Measurements from ENCODE around the gene RAPGEF1. TPM values are rescaled to one million over a fixed set of nuclear protein-coding genes. Genes with fewer than 3 reads are reported as not detected.

RAPGEF1 gene
- total RNA-seq, 1 donor from 2014 or later, result 94.3 TPM

DNA sequence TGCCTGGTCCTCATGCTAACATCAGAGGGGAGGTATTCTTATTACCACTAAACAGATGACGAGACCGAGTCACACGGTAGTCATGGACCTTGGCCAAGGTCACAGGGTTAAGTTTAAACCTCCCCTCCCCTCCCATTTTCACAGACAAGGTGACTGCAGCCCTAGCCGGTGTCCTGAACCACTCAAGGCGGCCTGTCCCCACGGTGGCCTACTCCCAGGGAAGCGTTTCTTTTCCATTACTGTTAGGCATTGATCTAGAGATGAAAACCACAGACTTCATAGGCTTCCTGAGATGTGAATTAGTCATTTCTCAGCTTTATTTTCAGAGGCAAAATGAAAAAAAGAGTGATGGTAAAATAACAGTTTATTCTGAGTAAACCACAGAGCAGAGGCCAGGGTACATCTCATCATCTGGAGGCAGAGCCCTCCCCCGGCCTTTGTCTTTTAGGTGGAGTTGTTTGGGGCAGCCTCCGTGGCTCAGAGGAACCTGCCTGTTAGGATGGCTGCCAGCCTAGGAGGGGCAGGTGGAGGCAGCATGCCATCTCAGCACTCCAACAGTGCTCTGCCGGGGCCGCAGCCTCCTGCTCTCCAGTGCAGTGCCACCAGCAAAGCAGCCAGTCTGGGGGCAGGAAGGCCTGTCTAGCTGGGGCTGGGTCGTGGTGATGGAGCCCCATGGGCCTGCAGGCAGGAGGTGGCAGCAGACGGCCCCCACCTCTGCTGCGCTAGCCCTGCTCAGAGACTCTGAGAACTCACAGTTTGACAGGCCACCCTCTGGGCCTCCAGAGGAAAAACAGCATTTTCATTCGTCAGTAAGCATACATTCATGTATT lies 71.2 kb downstream of the RAPGEF1 start:
- DNase-seq (ENCODE audit: extremely low spot score, unreplicated experiment), result no peak
- Mint-ChIP-seq H3K4me3 (ENCODE audit: unreplicated experiment) (no peak overlapping the region), H3K27me3 (ENCODE audit: unreplicated experiment) (no peaks in the 10 kb centered on the region), H3K36me3 (ENCODE audit: unreplicated experiment) (peaks cover 5% of the 10 kb centered on the region), H3K9me3 (ENCODE audit: unreplicated experiment) (peaks cover 3% of the 10 kb centered on the region), H3K27ac (ENCODE audit: unreplicated experiment) (peak overlapping the region; percentile 98), H3K4me1 (ENCODE audit: unreplicated experiment) (peaks cover 62% of the 10 kb centered on the region)
- TF ChIP-seq, protein P1, sequence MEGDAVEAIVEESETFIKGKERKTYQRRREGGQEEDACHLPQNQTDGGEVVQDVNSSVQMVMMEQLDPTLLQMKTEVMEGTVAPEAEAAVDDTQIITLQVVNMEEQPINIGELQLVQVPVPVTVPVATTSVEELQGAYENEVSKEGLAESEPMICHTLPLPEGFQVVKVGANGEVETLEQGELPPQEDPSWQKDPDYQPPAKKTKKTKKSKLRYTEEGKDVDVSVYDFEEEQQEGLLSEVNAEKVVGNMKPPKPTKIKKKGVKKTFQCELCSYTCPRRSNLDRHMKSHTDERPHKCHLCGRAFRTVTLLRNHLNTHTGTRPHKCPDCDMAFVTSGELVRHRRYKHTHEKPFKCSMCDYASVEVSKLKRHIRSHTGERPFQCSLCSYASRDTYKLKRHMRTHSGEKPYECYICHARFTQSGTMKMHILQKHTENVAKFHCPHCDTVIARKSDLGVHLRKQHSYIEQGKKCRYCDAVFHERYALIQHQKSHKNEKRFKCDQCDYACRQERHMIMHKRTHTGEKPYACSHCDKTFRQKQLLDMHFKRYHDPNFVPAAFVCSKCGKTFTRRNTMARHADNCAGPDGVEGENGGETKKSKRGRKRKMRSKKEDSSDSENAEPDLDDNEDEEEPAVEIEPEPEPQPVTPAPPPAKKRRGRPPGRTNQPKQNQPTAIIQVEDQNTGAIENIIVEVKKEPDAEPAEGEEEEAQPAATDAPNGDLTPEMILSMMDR (IDR thresholded peaks at IDR 0.05), result peak; percentile 18

DNA sequence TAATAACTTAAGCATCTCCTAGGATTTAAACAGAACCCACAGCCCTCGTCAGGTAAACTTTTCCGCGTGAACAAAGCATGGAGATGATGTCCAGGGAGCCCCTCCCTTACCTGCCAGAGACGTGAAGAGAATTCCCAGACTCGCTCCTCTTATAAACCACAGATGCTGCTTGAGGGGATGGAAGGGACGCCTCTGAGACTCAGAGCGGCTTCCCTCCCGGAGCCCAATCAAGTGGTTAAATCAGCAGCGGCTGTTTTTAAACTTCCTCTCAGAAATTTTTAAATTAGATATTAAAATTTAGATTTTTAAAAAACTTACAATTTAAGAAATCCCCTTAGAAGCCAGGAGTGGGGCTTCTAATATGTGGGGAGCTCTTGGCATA lies 71.8 kb downstream of the RAPGEF1 start:
- H3K4me3 Mint-ChIP-seq (ENCODE audit: unreplicated experiment), result no peak overlapping the region
- H3K27ac Mint-ChIP-seq (ENCODE audit: unreplicated experiment), result peak overlapping the region; percentile 98
- TF ChIP-seq, protein P1 (IDR thresholded peaks at IDR 0.05), result no peak
- no peaks in the 10 kb centered on the region for H3K27me3 Mint-ChIP-seq (ENCODE audit: unreplicated experiment)
- no peak for DNase-seq (ENCODE audit: extremely low spot score, unreplicated experiment)
- peaks cover 5% of the 10 kb centered on the region for H3K36me3 Mint-ChIP-seq (ENCODE audit: unreplicated experiment)
- peaks cover 3% of the 10 kb centered on the region for H3K9me3 Mint-ChIP-seq (ENCODE audit: unreplicated experiment)
- peaks cover 57% of the 10 kb centered on the region for H3K4me1 Mint-ChIP-seq (ENCODE audit: unreplicated experiment)

DNA sequence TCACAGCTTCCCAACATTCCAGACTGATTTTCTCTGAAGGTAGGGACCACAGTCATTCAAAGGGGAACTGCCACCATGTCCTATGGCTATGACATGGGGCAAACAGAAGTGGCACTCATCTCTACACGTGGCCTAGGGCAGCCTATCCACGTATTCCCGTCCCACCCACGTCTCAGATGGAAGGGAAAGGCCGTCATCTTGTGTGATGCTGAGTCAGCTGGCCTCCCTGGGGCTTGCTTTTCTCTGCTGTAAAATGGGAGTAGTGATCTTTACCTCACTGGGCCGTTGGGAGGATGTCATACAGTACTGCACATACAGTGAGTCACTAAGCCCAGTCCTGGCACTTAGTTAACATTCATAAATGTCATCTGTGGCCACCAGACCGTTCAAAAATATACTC lies 72.3 kb downstream of the RAPGEF1 start:
- DNase-seq (ENCODE audit: extremely low spot score, unreplicated experiment), result no peak
- peak overlapping the region; percentile 90 for H3K27ac Mint-ChIP-seq (ENCODE audit: unreplicated experiment)

DNA sequence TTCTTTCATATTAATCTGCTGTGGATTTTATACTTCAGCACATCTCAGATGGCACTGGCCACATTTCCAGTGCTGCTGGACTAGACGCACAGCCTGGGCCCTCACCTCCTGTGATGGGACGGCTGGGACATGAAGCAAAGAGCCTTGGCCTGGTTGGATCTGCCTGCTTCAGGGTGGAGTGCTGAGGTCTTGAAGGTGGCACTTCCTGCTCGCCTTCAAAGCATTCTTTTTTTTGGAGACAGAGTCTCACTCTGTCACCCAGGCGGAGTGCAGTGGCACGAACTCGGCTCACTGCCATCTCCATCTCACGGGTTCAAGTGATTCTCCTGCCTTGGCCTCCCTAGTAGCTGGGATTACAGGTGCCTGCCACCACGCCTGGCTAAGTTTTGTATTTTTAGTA lies 73.1 kb downstream of the RAPGEF1 start:
- peaks cover 5% of the 10 kb centered on the region for H3K36me3 Mint-ChIP-seq (ENCODE audit: unreplicated experiment)
- no peak overlapping the region for H3K4me3 Mint-ChIP-seq (ENCODE audit: unreplicated experiment)
- no peaks in the 10 kb centered on the region for H3K27me3 Mint-ChIP-seq (ENCODE audit: unreplicated experiment)
- no peak for DNase-seq (ENCODE audit: extremely low spot score, unreplicated experiment)
- H3K27ac Mint-ChIP-seq (ENCODE audit: unreplicated experiment), result no peak overlapping the region
- peaks cover 3% of the 10 kb centered on the region for H3K9me3 Mint-ChIP-seq (ENCODE audit: unreplicated experiment)
- peaks cover 53% of the 10 kb centered on the region for H3K4me1 Mint-ChIP-seq (ENCODE audit: unreplicated experiment)
- TF ChIP-seq, protein P1 (IDR thresholded peaks at IDR 0.05), result no peak

More for the DNA sequence above, 72.3 kb downstream of the RAPGEF1 start:
- Mint-ChIP-seq H3K4me3 (ENCODE audit: unreplicated experiment) (no peak overlapping the region), H3K36me3 (ENCODE audit: unreplicated experiment) (peaks cover 5% of the 10 kb centered on the region), H3K27me3 (ENCODE audit: unreplicated experiment) (no peaks in the 10 kb centered on the region), H3K9me3 (ENCODE audit: unreplicated experiment) (peaks cover 3% of the 10 kb centered on the region), H3K4me1 (ENCODE audit: unreplicated experiment) (peaks cover 55% of the 10 kb centered on the region)
- TF ChIP-seq, protein P1 (IDR thresholded peaks at IDR 0.05), result no peak

DNA sequence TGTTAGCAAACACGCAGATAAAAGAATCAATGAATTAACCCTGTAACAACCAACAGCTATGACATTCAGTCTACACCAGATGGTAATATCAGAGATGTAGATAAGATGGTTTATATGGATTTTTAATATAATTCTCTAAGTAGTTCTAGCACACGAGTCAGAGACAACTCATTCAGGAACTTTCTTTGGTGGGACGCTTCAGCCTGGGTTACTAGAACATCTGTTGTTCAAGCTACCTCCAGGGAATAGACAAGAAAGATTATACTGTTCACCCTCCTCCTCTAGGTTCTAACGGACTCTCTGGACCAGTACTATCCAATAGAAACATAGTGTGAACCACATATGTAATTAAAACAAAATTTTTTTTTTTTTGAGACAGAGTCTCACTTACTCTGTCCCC lies 73.8 kb downstream of the RAPGEF1 start:
- Mint-ChIP-seq H3K9me3 (ENCODE audit: unreplicated experiment) (peaks cover 3% of the 10 kb centered on the region), H3K4me1 (ENCODE audit: unreplicated experiment) (peaks cover 52% of the 10 kb centered on the region), H3K27ac (ENCODE audit: unreplicated experiment) (no peak overlapping the region), H3K4me3 (ENCODE audit: unreplicated experiment) (no peak overlapping the region), H3K36me3 (ENCODE audit: unreplicated experiment) (peaks cover 5% of the 10 kb centered on the region), H3K27me3 (ENCODE audit: unreplicated experiment) (no peaks in the 10 kb centered on the region)
- TF ChIP-seq, protein P1 (IDR thresholded peaks at IDR 0.05), result no peak
- DNase-seq (ENCODE audit: extremely low spot score, unreplicated experiment), result no peak
